ENCODE data around the gene DOCK11.

DNA sequence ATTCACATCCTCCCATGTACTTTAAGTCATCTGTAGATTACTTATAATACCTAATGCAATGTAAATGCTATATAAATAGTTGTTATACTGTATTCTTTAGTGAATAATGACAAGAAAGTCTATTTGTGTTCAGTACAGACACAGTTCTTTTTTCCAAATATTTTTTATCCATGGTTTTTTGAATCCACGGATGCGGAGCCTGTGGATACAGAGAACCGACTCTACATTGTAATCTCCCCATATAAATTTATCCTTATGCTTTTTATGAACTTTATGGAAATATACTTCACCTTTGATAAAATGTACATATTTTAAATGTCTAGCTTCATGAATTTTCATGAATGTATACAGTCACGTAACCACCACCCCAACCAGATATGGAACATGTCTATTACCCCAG is 88.2 kb downstream of the DOCK11 start:
- TF ChIP-seq POLR2A (IDR thresholded peaks at IDR 0.05), result no peak
- TF ChIP-seq CTCF (IDR thresholded peaks at IDR 0.05), result no peak
